SK-N-SH treated with all-trans-retinoic acid at 6 μM for 48 hours (cell line): Measurements from ENCODE around the gene HES5.

ENCODE experiments used
- CREB5 ChIP-seq: fragments of 250-450 bp; sonication (Bioruptor Pico); IDR thresholded peaks from 2 replicates; pipeline ENCODE4 v1.5.1; 2020; ENCODE audit warnings: low read depth, mild to moderate bottlenecking, moderate library complexity
- CSDC2 ChIP-seq: fragments of 250-450 bp; sonication (Bioruptor Pico); IDR thresholded peaks from 2 replicates; pipeline ENCODE4 v1.5.0; 2020; ENCODE audit warnings: mild to moderate bottlenecking, moderate library complexity
- ESRRG ChIP-seq: fragments of 250-450 bp; sonication (Bioruptor Pico); IDR thresholded peaks from 2 replicates; pipeline ENCODE4 v1.6.1; 2021; ENCODE audit warnings: mild to moderate bottlenecking
- GLIS3 ChIP-seq: fragments of 250-450 bp; sonication (Bioruptor Pico); IDR thresholded peaks from 2 replicates; pipeline ENCODE4 v1.5.0; 2020; ENCODE audit warnings: mild to moderate bottlenecking, moderate library complexity
- PATZ1 ChIP-seq: fragments of 250-450 bp; sonication (Bioruptor Pico); IDR thresholded peaks from 2 replicates; pipeline ENCODE4 v1.8.0; 2020; ENCODE audit warnings: mild to moderate bottlenecking, moderate library complexity, borderline replicate concordance
- ZFP3 ChIP-seq: fragments of 250-450 bp; sonication (Bioruptor Pico); IDR thresholded peaks from 2 replicates; pipeline ENCODE4 v1.5.0; 2020; ENCODE audit warnings: mild to moderate bottlenecking, moderate library complexity
- ZNF8 ChIP-seq: fragments of 450-650 bp; formaldehyde crosslinking; IDR thresholded peaks from 2 replicates; pipeline ENCODE4 v1.5.0; 2020; ENCODE audit warnings: mild to moderate bottlenecking, moderate library complexity

- TF ChIP-seq ESRRG (CRISPR knock-in tag) (no peak), GLIS3 (CRISPR knock-in tag) (no peak), CSDC2 (CRISPR knock-in tag) (no peak), CREB5 (CRISPR knock-in tag) (no peak), ZNF8 (CRISPR knock-in tag) (no peak), ZFP3 (no peak), PATZ1 (CRISPR knock-in tag) (no peak)
Observed at GRCh38 chr1:2564006-2564814, 34.1 kb upstream of the HES5 start.
